SK-N-SH treated with all-trans-retinoic acid at 6 μM for 48 hours (cell line): ENCODE results near the gene TRPM6.

Experiments
- ATAC-seq: fragments of 200-7000 bp; cut with Tn5 transposase; 3 replicates; pipeline ENCODE4 v1.9.1; 2020; ENCODE audit warnings: mild to moderate bottlenecking, moderate library complexity
- ARNTL ChIP-seq: fragments of 450-650 bp; formaldehyde crosslinking; IDR thresholded peaks from 2 replicates; pipeline ENCODE4 v1.5.0; 2020; ENCODE audit warnings: low read depth, mild to moderate bottlenecking, moderate library complexity, borderline replicate concordance
- BACH2 ChIP-seq: fragments of 250-450 bp; sonication (Bioruptor Pico); IDR thresholded peaks from 2 replicates; pipeline ENCODE4 v1.9.0; 2021; ENCODE audit warnings: mild to moderate bottlenecking, borderline replicate concordance
- CSDC2 ChIP-seq: fragments of 250-450 bp; sonication (Bioruptor Pico); IDR thresholded peaks from 2 replicates; pipeline ENCODE4 v1.5.0; 2020; ENCODE audit warnings: mild to moderate bottlenecking, moderate library complexity
- ESRRG ChIP-seq: fragments of 250-450 bp; sonication (Bioruptor Pico); IDR thresholded peaks from 2 replicates; pipeline ENCODE4 v1.6.1; 2021; ENCODE audit warnings: mild to moderate bottlenecking
- GLIS3 ChIP-seq: fragments of 250-450 bp; sonication (Bioruptor Pico); IDR thresholded peaks from 2 replicates; pipeline ENCODE4 v1.5.0; 2020; ENCODE audit warnings: mild to moderate bottlenecking, moderate library complexity
- ISL1 ChIP-seq: fragments of 250-450 bp; sonication (Bioruptor Pico); IDR thresholded peaks from 2 replicates; pipeline ENCODE4 v2.1.2; 2022; ENCODE audit warnings: mild to moderate bottlenecking, moderate library complexity
- PPARA ChIP-seq: fragments of 250-450 bp; sonication (Bioruptor Pico); IDR thresholded peaks from 2 replicates; pipeline ENCODE4 v1.5.0; 2020; ENCODE audit warnings: mild to moderate bottlenecking, borderline replicate concordance
- TCF4 ChIP-seq: fragments of 250-450 bp; sonication (Bioruptor Pico); IDR thresholded peaks from 2 replicates; pipeline ENCODE4 v1.8.0; 2021; ENCODE audit warnings: mild to moderate bottlenecking, moderate library complexity, borderline replicate concordance
- TOX ChIP-seq: fragments of 250-450 bp; sonication (Bioruptor Pico); IDR thresholded peaks from 2 replicates; pipeline ENCODE4 v1.8.0; 2021; ENCODE audit warnings: mild to moderate bottlenecking, moderate library complexity, borderline replicate concordance
- ZFP3 ChIP-seq: fragments of 250-450 bp; sonication (Bioruptor Pico); IDR thresholded peaks from 2 replicates; pipeline ENCODE4 v1.5.0; 2020; ENCODE audit warnings: mild to moderate bottlenecking, moderate library complexity
- ZFP30 ChIP-seq: fragments of 450-650 bp; formaldehyde crosslinking; IDR thresholded peaks from 2 replicates; pipeline ENCODE4 v1.5.0; 2022; ENCODE audit warnings: mild to moderate bottlenecking, moderate library complexity
- ZNF565 ChIP-seq: fragments of 450-650 bp; formaldehyde crosslinking; conservative IDR thresholded peaks from 2 replicates; pipeline ENCODE4 v1.5.0; 2020; ENCODE audit warnings: low read depth, mild to moderate bottlenecking, moderate library complexity
- ZNF8 ChIP-seq: fragments of 450-650 bp; formaldehyde crosslinking; IDR thresholded peaks from 2 replicates; pipeline ENCODE4 v1.5.0; 2020; ENCODE audit warnings: mild to moderate bottlenecking, moderate library complexity
- TF ChIP-seq, protein P1 (sequence below): fragments of 250-450 bp; sonication (Bioruptor Pico); IDR thresholded peaks from 2 replicates; pipeline ENCODE4 v1.5.1; 2021; ENCODE audit warnings: mild to moderate bottlenecking, moderate library complexity
- TF ChIP-seq, protein P2 (sequence below): fragments of 250-450 bp; sonication (Bioruptor Pico); IDR thresholded peaks from 2 replicates; pipeline ENCODE4 v1.5.1; 2020; ENCODE audit warnings: low read depth, mild to moderate bottlenecking, moderate library complexity
- TF ChIP-seq, protein P3 (sequence below): fragments of 250-450 bp; sonication (Bioruptor Pico); IDR thresholded peaks from 2 replicates; pipeline ENCODE4 v1.5.0; 2020; ENCODE audit warnings: mild to moderate bottlenecking, moderate library complexity
- TF ChIP-seq, protein P4 (sequence below): fragments of 250-450 bp; sonication (Bioruptor Pico); IDR thresholded peaks from 2 replicates; pipeline ENCODE4 v1.8.0; 2020; ENCODE audit warnings: mild to moderate bottlenecking, moderate library complexity, borderline replicate concordance

The TRPM6 gene

DNA sequence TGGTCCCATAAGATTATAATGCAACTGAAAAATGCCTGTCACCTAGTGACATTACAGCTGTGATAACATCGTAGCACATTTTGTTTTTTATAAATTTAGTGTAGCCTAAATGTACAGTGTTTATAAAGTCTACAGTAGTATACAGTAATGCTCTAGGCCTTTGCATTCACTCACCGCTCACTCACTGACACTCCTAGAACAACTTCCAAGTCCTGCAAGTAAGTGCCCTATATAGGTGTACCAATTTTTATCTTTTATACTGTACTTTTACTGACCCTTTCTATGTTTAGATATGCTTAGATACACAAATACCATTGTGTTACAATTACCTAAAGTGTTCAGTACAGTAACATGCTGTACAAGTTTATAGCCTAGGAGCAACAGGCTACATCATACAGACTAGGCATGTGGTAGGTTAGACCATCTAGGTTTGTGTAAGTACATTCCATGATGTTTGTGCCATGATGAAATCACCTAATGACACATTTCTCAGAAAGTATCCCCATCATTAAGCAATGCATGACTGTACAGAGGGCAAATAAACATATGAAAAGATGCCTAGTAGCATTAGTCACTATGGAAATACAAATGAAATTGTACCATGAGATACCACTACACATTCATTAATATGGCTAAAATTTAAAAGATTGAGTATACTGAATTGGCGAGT, 127.6 kb downstream of the TRPM6 start:
- no peak for TF ChIP-seq ESRRG (CRISPR knock-in tag)
- peak; percentile 36; the same call in 1 of the 2 replicates for TF ChIP-seq ISL1 (CRISPR knock-in tag)
- ATAC-seq: no peak

DNA sequence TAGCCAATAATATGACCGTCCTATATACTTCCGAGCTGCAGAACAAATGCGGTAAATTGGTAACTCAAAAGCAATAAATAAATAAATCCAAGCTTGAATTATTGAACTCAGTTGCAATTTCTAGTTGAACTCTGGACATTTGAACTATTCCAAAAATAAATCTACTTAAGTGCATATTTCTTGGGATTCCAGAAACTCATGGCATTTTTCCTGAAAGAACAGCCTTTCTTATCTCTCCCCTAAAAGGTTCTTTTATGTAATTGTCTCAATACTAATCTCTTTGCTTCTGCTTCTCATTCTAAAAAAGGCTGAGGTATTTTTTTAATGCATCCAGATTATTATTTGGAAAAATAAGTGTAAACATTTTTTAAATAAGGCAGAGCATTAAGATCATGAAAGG, 131.7 kb downstream of the TRPM6 start:
- no peak for ATAC-seq
- TF ChIP-seq ZNF8 (CRISPR knock-in tag) (no peak), TCF4 (no peak), ISL1 (CRISPR knock-in tag) (peak; percentile 97), TOX (CRISPR knock-in tag) (no peak)

DNA sequence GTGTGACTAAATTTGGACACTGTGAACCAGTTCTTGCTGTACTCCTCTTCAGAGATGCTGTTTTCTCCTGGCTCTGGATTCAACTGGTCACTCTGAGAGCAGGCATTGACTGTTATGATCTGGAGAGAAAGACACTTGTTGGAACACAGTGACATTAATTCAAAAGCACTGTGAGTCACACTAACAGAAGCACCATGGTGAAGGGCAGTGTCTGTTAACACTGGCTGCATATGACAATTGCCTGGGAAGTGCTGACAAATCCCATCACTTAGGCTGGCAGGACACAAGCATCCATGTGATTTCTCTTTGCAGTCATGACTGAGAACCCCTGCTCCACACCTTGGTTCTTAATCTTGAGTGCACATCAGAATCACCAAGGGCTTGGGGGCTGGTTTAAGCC, 132.4 kb downstream of the TRPM6 start:
- TF ChIP-seq PPARA (CRISPR knock-in tag) (no peak), BACH2 (CRISPR knock-in tag) (no peak)
- ATAC-seq: no peak

DNA sequence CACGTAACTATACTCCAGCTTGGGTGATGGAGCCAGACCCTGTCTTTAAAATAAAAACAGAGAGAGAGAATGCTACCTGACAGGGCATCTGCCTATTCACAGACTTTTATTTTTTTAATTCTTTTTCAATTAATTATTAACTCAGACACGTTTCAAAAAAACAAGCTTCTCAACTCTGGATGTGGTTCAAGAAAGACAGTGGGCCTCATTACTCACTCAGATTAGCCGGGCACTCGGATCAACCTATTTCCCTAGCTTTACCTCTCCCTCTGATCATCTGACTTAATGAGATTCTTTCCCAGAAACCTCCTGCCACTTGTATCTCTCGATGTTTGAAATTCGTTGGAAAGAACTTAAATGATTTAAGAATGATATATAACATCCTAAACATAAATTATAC, 134.1 kb downstream of the TRPM6 start:
- TF ChIP-seq TOX (CRISPR knock-in tag) (no peak), ZNF565 (CRISPR knock-in tag) (no peak), ZFP3 (no peak), GLIS3 (no peak), CSDC2 (CRISPR knock-in tag) (no peak), PPARA (CRISPR knock-in tag) (no peak), BACH2 (CRISPR knock-in tag) (no peak), ESRRG (CRISPR knock-in tag) (no peak), ZFP30 (CRISPR knock-in tag) (no peak)
- TF ChIP-seq, protein P1, sequence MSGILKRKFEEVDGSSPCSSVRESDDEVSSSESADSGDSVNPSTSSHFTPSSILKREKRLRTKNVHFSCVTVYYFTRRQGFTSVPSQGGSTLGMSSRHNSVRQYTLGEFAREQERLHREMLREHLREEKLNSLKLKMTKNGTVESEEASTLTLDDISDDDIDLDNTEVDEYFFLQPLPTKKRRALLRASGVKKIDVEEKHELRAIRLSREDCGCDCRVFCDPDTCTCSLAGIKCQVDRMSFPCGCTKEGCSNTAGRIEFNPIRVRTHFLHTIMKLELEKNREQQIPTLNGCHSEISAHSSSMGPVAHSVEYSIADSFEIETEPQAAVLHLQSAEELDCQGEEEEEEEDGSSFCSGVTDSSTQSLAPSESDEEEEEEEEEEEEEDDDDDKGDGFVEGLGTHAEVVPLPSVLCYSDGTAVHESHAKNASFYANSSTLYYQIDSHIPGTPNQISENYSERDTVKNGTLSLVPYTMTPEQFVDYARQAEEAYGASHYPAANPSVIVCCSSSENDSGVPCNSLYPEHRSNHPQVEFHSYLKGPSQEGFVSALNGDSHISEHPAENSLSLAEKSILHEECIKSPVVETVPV (CRISPR knock-in tag): no peak
- TF ChIP-seq, protein P2, sequence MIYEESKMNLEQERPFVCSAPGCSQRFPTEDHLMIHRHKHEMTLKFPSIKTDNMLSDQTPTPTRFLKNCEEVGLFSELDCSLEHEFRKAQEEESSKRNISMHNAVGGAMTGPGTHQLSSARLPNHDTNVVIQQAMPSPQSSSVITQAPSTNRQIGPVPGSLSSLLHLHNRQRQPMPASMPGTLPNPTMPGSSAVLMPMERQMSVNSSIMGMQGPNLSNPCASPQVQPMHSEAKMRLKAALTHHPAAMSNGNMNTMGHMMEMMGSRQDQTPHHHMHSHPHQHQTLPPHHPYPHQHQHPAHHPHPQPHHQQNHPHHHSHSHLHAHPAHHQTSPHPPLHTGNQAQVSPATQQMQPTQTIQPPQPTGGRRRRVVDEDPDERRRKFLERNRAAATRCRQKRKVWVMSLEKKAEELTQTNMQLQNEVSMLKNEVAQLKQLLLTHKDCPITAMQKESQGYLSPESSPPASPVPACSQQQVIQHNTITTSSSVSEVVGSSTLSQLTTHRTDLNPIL: no peak
- TF ChIP-seq, protein P3, sequence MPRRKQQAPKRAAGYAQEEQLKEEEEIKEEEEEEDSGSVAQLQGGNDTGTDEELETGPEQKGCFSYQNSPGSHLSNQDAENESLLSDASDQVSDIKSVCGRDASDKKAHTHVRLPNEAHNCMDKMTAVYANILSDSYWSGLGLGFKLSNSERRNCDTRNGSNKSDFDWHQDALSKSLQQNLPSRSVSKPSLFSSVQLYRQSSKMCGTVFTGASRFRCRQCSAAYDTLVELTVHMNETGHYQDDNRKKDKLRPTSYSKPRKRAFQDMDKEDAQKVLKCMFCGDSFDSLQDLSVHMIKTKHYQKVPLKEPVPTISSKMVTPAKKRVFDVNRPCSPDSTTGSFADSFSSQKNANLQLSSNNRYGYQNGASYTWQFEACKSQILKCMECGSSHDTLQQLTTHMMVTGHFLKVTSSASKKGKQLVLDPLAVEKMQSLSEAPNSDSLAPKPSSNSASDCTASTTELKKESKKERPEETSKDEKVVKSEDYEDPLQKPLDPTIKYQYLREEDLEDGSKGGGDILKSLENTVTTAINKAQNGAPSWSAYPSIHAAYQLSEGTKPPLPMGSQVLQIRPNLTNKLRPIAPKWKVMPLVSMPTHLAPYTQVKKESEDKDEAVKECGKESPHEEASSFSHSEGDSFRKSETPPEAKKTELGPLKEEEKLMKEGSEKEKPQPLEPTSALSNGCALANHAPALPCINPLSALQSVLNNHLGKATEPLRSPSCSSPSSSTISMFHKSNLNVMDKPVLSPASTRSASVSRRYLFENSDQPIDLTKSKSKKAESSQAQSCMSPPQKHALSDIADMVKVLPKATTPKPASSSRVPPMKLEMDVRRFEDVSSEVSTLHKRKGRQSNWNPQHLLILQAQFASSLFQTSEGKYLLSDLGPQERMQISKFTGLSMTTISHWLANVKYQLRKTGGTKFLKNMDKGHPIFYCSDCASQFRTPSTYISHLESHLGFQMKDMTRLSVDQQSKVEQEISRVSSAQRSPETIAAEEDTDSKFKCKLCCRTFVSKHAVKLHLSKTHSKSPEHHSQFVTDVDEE: no peak
- TF ChIP-seq, protein P4, sequence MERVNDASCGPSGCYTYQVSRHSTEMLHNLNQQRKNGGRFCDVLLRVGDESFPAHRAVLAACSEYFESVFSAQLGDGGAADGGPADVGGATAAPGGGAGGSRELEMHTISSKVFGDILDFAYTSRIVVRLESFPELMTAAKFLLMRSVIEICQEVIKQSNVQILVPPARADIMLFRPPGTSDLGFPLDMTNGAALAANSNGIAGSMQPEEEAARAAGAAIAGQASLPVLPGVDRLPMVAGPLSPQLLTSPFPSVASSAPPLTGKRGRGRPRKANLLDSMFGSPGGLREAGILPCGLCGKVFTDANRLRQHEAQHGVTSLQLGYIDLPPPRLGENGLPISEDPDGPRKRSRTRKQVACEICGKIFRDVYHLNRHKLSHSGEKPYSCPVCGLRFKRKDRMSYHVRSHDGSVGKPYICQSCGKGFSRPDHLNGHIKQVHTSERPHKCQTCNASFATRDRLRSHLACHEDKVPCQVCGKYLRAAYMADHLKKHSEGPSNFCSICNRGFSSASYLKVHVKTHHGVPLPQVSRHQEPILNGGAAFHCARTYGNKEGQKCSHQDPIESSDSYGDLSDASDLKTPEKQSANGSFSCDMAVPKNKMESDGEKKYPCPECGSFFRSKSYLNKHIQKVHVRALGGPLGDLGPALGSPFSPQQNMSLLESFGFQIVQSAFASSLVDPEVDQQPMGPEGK (CRISPR knock-in tag): no peak
- TF ChIP-seq, all 23 proteins: peak for 0
- no peak for ATAC-seq

DNA sequence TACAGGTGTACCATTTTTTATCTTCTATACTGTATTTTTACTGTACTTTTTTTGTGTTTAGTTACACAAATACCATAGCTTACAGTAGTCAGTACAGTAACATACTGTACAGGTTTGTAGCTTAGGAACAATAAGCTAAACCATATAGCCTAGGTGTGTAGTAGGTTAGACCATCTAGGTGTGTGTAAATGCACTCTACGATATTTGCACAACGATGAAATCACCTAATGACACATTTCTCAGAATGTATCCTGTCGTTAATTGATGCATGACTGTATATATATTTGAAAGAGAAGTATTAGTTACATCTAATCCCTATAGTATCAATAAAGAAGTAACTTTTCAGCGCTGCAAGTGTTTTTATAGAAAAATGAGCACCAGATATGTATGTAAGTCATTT, 138.8 kb downstream of the TRPM6 start:
- TF ChIP-seq ARNTL (CRISPR knock-in tag): no peak
- no peak for TF ChIP-seq ISL1 (CRISPR knock-in tag)
- no peak for TF ChIP-seq ZFP30 (CRISPR knock-in tag)
- no peak for TF ChIP-seq ESRRG (CRISPR knock-in tag)
- TF ChIP-seq, protein P2: no peak
- TF ChIP-seq, protein P3: no peak
- TF ChIP-seq, protein P4 (CRISPR knock-in tag): no peak
- no peak for ATAC-seq
